HepG2 (cell line): ENCODE results near the gene HELZ. TPM values are rescaled to one million over a fixed set of nuclear protein-coding genes. Genes with fewer than 3 reads are reported as not detected.

Experiments used
- CERS6 ChIP-seq: sonication (generic); formaldehyde crosslinking; IDR thresholded peaks from 2 replicates; pipeline ENCODE4 v1.5.0; 2020; ENCODE audit warnings: missing genetic modification reagents
- EHMT2 ChIP-seq: fragments of 200-600 bp; sonication (generic); IDR thresholded peaks from 2 replicates; pipeline ENCODE4 v1.7.0; 2017; ENCODE audit warnings: antibody characterized with exemption, low read depth, low read length, borderline replicate concordance
- FOXO4 ChIP-seq: sonication (generic); formaldehyde crosslinking; conservative IDR thresholded peaks from 2 replicates; pipeline ENCODE4 v1.8.1; 2023; ENCODE audit warnings: missing genetic modification reagents
- HNF4G ChIP-seq, 2 experiments: sonication (generic) in 1 of 2; formaldehyde crosslinking in 1 of 2; IDR thresholded peaks; 2 replicates each; pipeline versions ENCODE4 v1.4.0 to v1.6.1; 2011 to 2020; ENCODE audit warnings: borderline replicate concordance in 2 of 2, low read depth in 2 of 2, mild to moderate bottlenecking in 2 of 2, low read length in 1 of 2, missing genetic modification reagents in 1 of 2, moderate library complexity in 1 of 2
- MLXIP ChIP-seq: sonication (generic); formaldehyde crosslinking; IDR thresholded peaks from 2 replicates; pipeline ENCODE4 v1.9.0; 2021; ENCODE audit warnings: missing genetic modification reagents, borderline replicate concordance
- SCMH1 ChIP-seq: sonication (generic); formaldehyde crosslinking; IDR thresholded peaks from 2 replicates; pipeline ENCODE4 v1.9.0; 2021; ENCODE audit warnings: missing genetic modification reagents, mild to moderate bottlenecking, borderline replicate concordance
- SP4 ChIP-seq: sonication (generic); formaldehyde crosslinking; IDR thresholded peaks from 2 replicates; pipeline ENCODE4 v1.8.1; 2023; ENCODE audit warnings: mild to moderate bottlenecking, missing genetic modification reagents
- TRIM22 ChIP-seq: fragments of 450-650 bp; IDR thresholded peaks from 2 replicates; pipeline ENCODE4 v1.6.1; 2017
- UBTF ChIP-seq: sonication (generic); formaldehyde crosslinking; IDR thresholded peaks from 2 replicates; pipeline ENCODE4 v1.4.0; 2020; ENCODE audit warnings: mild to moderate bottlenecking, missing genetic modification reagents
- WIZ ChIP-seq: sonication (generic); formaldehyde crosslinking; IDR thresholded peaks from 2 replicates; pipeline ENCODE4 v1.5.1; 2020; ENCODE audit warnings: mild to moderate bottlenecking, missing genetic modification reagents
- ZNF121 ChIP-seq: sonication (generic); formaldehyde crosslinking; IDR thresholded peaks from 2 replicates; pipeline ENCODE4 v1.5.0; 2020; ENCODE audit warnings: mild to moderate bottlenecking, missing genetic modification reagents
- ZNF510 ChIP-seq: sonication (generic); formaldehyde crosslinking; IDR thresholded peaks from 2 replicates; pipeline ENCODE4 v1.4.0; 2020; ENCODE audit warnings: low read depth, mild to moderate bottlenecking, missing genetic modification reagents
- ZSCAN9 ChIP-seq: IDR thresholded peaks from 2 replicates; pipeline ENCODE4 v1.6.1; 2016; ENCODE audit warnings: borderline replicate concordance
- polyA plus RNA-seq, 8 experiments: library from polyadenylated mRNA; depleted of rRNA in 3 of 8; stranded (reverse) in 7 of 8; unstranded in 1 of 8; fragments of >200 nt; fragmentation: Illumina TruSeq in 4 of 8; extraction: Trizol in 4 of 8; gene quantifications; 2 replicates each; pipeline versions ENCODE4 v1.2.1 to v1.2.3, GENCODE V29; 2011 to 2016; ENCODE audit warnings: low read depth in 4 of 8, missing spikeins in 1 of 8, mixed read lengths in 1 of 8; ENCODE audit not compliant: insufficient read depth in 1 of 8
- total RNA-seq, 5 experiments: library from RNA; depleted of rRNA; stranded (reverse); fragments of >200 nt; fragmentation: Illumina TruSeq; extraction: Trizol; gene quantifications; 2 replicates each; pipeline ENCODE4 v1.2.3, GENCODE V29; 2016; ENCODE audit warnings: low read depth in 1 of 5

Gene HELZ
- total and polyA plus RNA-seq, 2 of the 13 experiments (the other 11 are each of a cell fraction or from before 2014, with no cell fraction given): 35.3 to 52.4 TPM

- TF ChIP-seq TRIM22 (no peak), WIZ (CRISPR knock-in tag) (no peak), SCMH1 (CRISPR knock-in tag) (no peak), UBTF (CRISPR knock-in tag) (no peak), EHMT2 (no peak), CERS6 (no peak), ZSCAN9 (CRISPR knock-in tag) (no peak; the same call in 1 of the 2 replicates), ZNF510 (no peak), FOXO4 (CRISPR knock-in tag) (no peak), MLXIP (no peak), HNF4G (IDR thresholded peaks at IDR 0.05; ENCODE audit: borderline replicate concordance, low read depth, low read length) (no peak), HNF4G (CRISPR knock-in tag; IDR thresholded peaks at IDR 0.05; ENCODE audit: borderline replicate concordance, low read depth) (no peak), SP4 (0 out of 2 replicates have a peak, but pooled peaks have one; percentile 12), ZNF121 (CRISPR knock-in tag) (no peak)
These were observed 48.5 kb upstream of the HELZ start (continued) for GRCh38 chr17:67293251-67294203.
